Measurements from ENCODE around the gene L1CAM.

The L1CAM gene

DNA sequence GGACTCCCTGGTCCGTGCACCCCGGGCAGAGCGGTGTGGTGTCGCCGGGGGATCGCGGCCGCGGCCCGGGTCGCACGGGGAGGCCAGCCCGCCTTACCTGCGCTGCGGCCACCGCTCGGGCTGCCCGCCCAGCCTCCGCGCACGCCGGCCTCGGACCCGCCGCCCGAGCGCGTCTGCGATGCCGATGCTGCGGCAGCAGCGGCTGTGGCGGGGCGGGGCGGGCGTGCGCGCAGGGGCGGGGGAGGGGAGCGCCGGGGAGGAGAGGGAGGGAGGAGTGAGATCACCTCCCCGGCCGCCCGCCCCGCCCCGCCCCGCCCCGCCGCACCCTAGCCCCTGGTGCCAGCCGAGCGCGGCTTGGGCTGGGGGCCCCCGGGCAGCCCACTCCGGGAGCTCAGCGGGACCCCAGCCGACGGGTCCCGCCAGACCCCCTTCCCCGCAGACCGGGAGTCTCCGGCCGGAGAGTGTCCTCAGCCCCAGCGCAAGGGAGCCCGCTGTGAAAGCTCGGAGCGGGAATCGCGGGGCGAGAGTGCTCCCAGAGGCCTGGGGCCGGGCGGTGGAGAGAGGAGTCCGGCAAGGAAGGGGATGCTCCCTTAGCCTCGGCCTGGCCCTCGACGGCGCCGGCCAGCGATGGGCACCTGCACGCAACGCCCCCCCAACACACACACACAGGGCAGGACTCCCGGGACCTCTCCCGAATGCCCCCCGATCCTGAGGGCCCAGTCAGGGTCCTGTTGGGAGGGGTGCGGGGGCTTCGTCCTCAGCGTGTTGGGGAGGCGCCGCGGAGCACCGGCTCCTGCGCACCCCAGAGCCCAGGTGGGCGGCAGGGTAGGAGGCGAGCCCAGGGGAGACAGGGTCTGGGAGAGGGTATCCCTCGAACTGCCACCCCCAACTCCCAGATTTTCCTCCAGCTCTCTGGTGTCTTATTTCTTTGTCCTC, at the start of gene L1CAM:
L1CAM (minus strand) TSS at position 206 of the 936 bp plus-strand sequence. CDS start 10,337 bp downstream, outside the sequence.
- DNase-seq = peak in 1 of 2 experiments; percentile 47

GRCh38 chrX:153935326-153935851, 49.4 kb upstream of the L1CAM start:
- DNase-seq = no peak

GRCh38 chrX:153934762-153935325, 48.9 kb upstream of the L1CAM start, which contains the start of gene NAA10:
Gene NAA10 (minus strand): TSS chrX:153935037. CDS start chrX:153934904, 133 bp downstream.
- peak; percentile 46 to 86 for DNase-seq

- no peak for DNase-seq
Observed at GRCh38 chrX:153934148-153934761, 48.3 kb upstream of the L1CAM start.

GRCh38 chrX:153933748-153934147, 47.8 kb upstream of the L1CAM start:
- DNase-seq = no peak

DNA sequence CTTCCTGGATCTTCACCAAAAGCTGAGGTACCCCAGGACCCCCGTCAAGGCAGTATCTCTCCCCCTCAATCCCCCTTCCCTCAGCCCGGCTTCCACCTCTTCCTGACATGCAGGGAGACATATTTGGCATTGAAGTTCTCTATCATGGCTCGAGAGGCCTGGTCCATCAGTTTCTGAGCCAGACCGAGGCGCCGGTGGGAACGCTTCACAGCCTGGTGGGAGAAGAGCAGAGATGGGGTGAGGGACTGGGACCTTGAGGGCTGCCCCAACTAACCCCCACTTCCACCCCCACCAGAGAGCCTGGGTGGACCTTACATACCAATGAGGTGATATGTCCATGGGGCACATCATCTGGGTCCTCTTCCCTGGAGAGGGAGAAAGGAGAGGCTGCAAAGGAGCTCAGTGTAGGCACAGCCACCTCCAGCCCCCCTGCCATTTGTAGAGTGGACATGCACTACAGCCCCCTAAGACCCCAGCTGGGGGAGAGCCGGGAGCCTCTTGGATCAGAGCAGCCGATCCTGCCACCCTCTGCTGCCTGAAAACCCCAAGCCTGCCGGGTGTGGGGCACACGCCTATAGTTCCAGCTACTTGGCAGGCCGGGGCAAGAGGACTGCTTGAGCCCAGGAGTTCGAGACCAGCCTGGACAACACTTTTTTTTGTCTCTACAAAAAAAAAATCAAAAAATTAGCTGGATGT, 46.4 kb upstream of the L1CAM start:
- no peak for DNase-seq

- DNase-seq = no peak
Observed at GRCh38 chrX:153931748-153932147, 45.8 kb upstream of the L1CAM start.

- DNase-seq = no peak
Observed at GRCh38 chrX:153931151-153931550, 45.2 kb upstream of the L1CAM start.

DNA sequence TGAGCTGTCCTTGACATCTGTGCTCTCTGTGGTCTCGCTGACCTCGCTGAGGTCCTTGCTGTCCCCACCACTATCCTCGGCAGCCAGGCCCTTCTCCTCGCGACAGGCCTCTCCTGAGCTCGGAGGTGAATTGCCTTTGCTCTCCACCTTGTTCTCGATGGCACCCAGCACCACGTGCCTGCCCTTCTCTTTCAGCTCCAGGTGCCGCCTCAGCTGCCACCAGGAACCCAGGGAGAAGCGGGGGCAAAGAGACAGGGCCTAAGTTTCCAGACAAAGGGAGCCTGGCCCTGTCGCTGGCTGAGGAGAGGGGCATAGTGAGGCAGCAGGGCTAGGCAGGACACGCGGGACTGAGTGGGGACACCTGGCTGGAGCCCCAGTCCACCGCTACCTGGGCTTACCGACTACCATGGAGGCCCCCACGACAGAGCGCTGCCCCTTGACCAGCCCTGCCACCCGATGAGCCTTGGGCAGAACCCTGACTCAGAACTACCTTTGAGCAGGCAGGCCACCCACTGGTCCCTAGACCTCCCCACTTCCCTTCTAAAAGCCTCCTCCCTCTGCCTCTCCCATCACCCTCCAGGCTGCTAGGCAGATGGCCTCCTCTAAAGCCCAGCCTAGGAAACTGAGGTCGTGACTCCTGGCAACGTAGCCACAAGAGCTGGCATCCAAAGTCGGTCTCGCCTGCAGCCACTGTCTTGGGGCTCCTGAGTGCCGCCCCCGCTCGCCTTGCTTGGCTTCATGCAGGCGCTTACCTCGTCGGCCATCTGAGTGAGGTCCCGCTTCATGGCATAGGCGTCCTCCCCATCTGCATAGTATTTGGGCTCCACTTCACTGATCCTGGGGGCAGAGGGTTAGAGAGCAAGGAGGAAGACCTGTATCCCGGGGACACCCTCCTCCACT, 44.3 kb upstream of the L1CAM start:
- no peak for DNase-seq

DNA sequence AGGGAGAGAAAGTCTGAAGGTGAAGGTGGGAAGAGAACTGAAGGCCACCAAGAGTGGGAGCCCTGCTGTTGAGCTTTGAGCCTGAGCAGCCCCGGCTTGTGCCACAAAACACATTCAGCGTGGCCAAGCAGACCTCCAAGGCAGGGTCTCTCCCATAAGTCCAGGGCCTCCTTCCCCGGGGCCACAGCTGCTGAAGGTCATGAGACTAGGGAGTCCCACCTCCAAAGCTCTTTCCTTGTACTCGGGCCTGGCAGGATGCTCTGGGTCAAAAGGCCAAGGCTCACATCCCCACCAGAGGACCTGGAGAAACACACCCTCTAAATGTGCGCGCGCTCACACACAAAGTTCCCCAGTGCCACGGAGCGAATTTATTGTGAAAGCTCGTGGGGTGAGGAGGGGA, 43.6 kb upstream of the L1CAM start:
- no peak for DNase-seq

DNA sequence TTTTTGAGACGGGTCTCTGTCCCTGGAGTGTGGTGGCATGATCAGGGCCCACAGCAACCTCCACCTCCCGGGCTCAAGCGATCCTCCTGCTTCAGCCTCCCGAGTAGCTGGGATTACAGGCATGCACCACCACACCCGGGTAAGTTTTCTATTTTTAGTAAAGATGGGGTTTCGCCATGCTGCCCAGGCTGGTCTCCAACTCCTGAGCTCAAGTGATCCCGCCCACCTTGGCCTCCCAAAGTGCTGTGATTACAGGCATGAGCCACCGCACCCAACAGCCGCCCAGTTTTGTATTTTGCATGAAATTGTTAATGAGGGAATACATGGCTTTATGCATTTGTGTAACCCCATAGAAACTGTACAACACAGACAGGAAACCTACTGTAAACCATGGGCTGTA, 42.9 kb upstream of the L1CAM start:
- DNase-seq = no peak

DNA sequence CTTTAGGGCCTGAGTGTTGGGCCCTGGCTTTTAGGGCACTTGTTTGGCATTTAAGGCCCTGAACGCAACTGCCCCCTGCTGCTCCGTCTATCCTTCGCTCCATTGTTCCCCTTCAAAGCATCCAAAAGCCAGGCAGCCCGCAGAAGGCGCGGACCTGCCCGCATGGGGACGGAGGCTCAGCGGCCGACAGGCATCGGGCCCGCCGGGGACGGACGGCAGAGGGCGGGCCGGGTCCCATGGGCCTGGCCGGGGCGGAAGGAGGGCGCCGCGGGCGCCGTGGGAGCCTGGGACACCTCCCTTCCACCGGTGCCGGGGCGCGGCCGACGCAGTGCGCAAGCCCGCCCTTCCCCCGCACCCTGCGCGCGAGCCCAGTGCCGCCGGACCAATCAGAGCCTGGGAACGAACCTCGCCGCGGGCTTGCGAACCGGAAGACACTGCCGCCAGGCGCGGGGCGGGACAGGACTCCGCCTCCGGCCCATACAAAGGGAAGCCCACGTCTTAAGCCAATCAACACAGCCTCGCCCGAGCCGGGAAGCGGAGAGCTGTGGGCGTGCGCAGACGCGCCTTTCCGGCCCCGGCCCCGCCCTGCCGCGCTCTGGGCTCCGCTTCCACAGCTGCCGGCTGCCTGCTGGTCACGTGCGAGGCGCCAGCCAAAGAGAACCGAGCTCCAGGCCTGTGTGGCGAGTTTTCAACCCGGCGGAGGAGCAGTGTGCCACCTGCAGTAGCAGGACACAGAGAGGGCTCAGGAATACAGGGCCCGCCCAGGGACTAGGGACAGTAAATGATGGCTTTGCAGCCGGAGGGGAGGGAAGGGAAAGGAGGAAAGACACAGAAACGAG, 42.2 kb upstream of the L1CAM start:
- peak; percentile 98 to 100 for DNase-seq

DNA sequence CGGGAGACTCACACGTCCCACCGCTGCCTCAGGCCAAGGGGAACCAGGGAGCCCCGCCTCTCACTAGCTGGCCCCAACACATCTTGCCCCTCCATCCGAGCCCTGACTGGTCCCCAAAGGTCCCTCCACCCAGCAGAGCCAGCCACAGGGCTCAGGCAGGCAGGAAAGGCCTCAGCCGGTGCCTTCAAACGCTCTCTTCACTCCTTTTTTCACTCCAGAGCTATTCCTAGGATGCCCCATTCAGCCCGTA, 41.6 kb upstream of the L1CAM start:
- no peak for DNase-seq

GRCh38 chrX:153926858-153927671, 41.1 kb upstream of the L1CAM start:
- DNase-seq = no peak

DNA sequence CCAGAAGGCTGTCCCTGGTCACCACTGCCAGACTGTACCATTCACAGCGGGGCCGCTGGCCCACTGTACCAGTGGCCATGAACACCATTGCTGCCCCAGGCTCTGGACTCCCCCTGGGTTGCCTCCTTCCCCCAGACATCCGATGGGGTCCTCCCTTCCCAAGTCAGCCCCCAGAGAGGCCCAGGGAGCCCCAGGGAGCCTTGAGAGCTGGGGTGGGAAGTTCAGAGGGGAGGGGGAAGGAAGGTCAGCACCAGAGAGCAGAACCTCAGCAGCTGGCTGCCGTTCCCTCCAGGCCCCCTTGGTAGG, 40.5 kb upstream of the L1CAM start:
- DNase-seq = no peak

GRCh38 chrX:153925739-153926551, 40.0 kb upstream of the L1CAM start, which contains the start of gene ARHGAP4:
Gene ARHGAP4 (minus strand): TSS chrX:153926264. CDS start chrX:153926202, 62 bp downstream.
- DNase-seq = no peak

DNA sequence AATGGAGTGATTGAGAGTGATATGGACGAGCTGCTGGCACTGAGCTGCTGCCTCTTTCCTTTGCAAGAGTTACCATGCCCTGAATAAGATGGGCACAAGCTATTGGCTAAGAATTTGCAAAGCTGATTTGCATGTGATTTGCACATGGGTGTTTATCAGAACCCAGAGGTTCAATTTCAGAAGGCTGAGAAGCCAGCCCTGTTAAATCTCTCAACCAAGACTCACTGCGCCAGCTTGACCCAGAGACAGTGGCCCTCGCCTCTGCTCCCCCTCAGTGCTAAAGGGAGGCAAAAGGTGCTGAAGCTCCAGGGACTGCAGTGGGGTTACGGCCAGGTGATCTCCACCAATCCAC, 39.4 kb upstream of the L1CAM start:
- no peak for DNase-seq

DNA sequence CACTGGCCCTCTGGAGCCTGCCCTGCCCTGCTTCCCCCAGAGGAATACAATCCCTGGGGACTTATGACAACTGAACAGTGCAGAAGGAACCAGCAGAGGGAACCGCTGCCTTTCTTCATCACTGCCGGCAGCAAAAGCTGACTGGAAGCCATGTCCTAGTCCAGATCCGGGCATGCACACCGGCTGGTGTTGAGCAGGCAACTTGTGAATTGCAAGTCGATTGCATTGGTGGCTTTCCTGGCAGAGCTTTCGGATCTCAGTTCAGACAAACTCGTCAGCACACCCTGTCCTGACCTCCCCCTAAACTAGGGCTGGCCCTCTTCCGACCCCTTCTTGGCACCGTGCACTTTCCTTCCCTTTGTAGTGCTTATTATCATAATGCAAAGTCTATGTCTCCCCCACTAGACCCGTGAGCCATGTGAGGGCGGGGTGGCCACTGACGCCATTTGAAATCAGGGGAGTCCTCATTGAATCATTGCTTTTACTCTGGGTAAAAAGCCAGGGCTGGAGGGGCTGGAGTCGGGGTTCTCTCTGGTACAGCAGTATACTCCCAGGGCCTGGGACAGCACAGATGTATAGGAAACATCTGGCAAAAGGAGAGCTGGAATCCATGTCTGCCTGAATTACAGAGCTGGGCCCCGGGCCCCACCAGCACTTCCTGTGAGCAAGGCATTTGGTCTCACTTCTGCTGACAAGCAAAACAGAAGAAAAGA, 38.3 kb upstream of the L1CAM start:
- no peak for DNase-seq
